OCI-LY7 (cell line): ENCODE measurements around the gene DMXL2. TPM values are rescaled to one million over a fixed set of nuclear protein-coding genes. Genes with fewer than 3 reads are reported as not detected.
"Not testable (repeated sequence)": the region's sequence is repeated elsewhere in the genome, so short reads cannot be mapped to it uniquely, and the experiment has no call there.

ENCODE experiments used
- BruUV-seq: library from RNA; stranded (reverse); fragments of 400-500 nt; replicated peaks from 2 replicates; lab custom pipeline; 2021; lab: Mats Ljungman, UMichigan
- CTCF ChIA-PET: fragments of 300-600 bp; sonication (Branson Sonifier 250); formaldehyde crosslinking; loops from one replicate; lab custom pipeline; 2022; ENCODE audit warnings: antibody characterized with exemption; ENCODE audit not compliant: unreplicated experiment; lab: Charles Lee
- POLR2A ChIA-PET: fragments of 300-600 bp; sonication (Branson Sonifier 250); formaldehyde crosslinking; loops from one replicate; lab custom pipeline; 2022; ENCODE audit warnings: antibody characterized with exemption; lab: Charles Lee
- DNase-seq: peaks from one replicate; pipeline ENCODE4 v3.0.0-alpha.2; 2015; ENCODE audit warnings: low spot score
- H2AFZ ChIP-seq: fragments of 200-600 bp; sonication (generic), shearing (Covaris generic); 2 replicates; pipeline ENCODE4 v1.6.1; 2014; ENCODE audit warnings: mild to moderate bottlenecking, antibody characterized with exemption, low read length, moderate library complexity
- H3K27ac ChIP-seq: fragments of 200-600 bp; sonication (generic); 2 replicates; pipeline ENCODE4 v1.5.1; 2014; ENCODE audit warnings: mixed run types, low read depth, mild to moderate bottlenecking, moderate library complexity, low read length, inconsistent platforms; ENCODE audit not compliant: poor library complexity, severe bottlenecking
- H3K36me3 ChIP-seq: fragments of 200-600 bp; sonication (generic); 2 replicates; pipeline ENCODE4 v1.6.1; 2014; ENCODE audit warnings: mild to moderate bottlenecking, antibody characterized with exemption, low read length, moderate library complexity, mixed read lengths; ENCODE audit not compliant: insufficient read depth
- H3K4me1 ChIP-seq: fragments of 200-600 bp; sonication (generic); 2 replicates; pipeline ENCODE4 v1.5.1; 2014; ENCODE audit warnings: mild to moderate bottlenecking, low read length; ENCODE audit not compliant: insufficient read depth, poor library complexity, severe bottlenecking
- H3K4me2 ChIP-seq: fragments of 200-600 bp; sonication (generic); 2 replicates; pipeline ENCODE4 v1.6.1; 2014; ENCODE audit warnings: mild to moderate bottlenecking, low read length
- H3K4me3 ChIP-seq: fragments of 200-600 bp; sonication (generic); 2 replicates; pipeline ENCODE4 v1.5.1; 2014; ENCODE audit warnings: mild to moderate bottlenecking, low read depth, low read length; ENCODE audit not compliant: poor library complexity, severe bottlenecking
- H3K79me2 ChIP-seq: fragments of 200-600 bp; sonication (generic); 2 replicates; pipeline ENCODE4 v1.6.1; 2016; ENCODE audit warnings: low read depth, mild to moderate bottlenecking, low read length, moderate library complexity, mixed read lengths; ENCODE audit not compliant: insufficient read depth
- H3K9me2 ChIP-seq: fragments of 200-600 bp; sonication (generic); 2 replicates; pipeline ENCODE4 v1.6.1; 2016; ENCODE audit warnings: mild to moderate bottlenecking, low read length, mixed read lengths; ENCODE audit not compliant: insufficient read depth
- H3K9me3 ChIP-seq: fragments of 200-600 bp; sonication (generic); 2 replicates; pipeline ENCODE4 v1.6.1; 2014; ENCODE audit warnings: mild to moderate bottlenecking, mixed run types, low read length, mixed read lengths
- H4K20me1 ChIP-seq: fragments of 200-600 bp; sonication (generic); 2 replicates; pipeline ENCODE4 v1.6.1; 2014; ENCODE audit warnings: mild to moderate bottlenecking, antibody characterized with exemption, low read length, moderate library complexity, mixed read lengths; ENCODE audit not compliant: insufficient read depth
- EZH2phosphoT487 ChIP-seq: fragments of 200-600 bp; sonication (generic); IDR thresholded peaks from 2 replicates; pipeline ENCODE4 v1.6.1; 2018; ENCODE audit warnings: low read depth, borderline replicate concordance, mild to moderate bottlenecking, mixed run types, antibody characterized with exemption, low read length, moderate library complexity, mixed read lengths
- intact Hi-C: fragments of 100-400 bp; cut with micrococcal nuclease; formaldehyde crosslinking; loops from one replicate; pipeline ENCODE4 v1.10.0; 2022; ENCODE audit not compliant: unreplicated experiment
- total RNA-seq, 2 experiments: library from RNA; depleted of rRNA in 1 of 2; stranded (reverse); fragments of >200 nt in 1 of 2; shearing (Covaris generic) in 1 of 2; gene quantifications; 2 replicates each; pipeline ENCODE4 v1.2.3, GENCODE V29; 2014 to 2022
- TF ChIP-seq, protein P1 (sequence below): fragments of 200-600 bp; sonication (generic); conservative IDR thresholded peaks from 2 replicates; pipeline ENCODE4 v1.5.1; 2014; ENCODE audit warnings: mild to moderate bottlenecking, antibody characterized with exemption, low read length, moderate library complexity, mixed read lengths

The DMXL2 gene
- total RNA-seq, 2 experiments from 2014 or later, result 0.32 to 0.47 TPM

DNA sequence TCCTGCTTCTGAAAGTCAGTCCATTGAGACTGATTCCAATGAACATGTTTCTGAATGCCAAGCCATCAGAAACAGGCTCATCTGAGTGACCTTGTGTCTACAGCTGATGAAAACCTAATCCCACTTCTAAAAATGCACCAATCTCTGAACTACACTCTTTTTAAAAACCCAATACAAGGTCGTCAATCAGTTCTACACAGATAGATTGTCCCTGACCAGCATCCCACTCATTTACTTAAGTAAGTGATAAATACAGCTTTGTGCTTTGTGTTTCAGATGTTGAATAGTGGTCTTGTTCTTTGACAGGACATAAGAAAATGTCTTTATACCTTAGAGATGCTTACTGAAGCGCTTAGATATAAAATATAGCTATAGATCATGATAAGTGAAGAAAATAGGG, 38.5 kb upstream of the DMXL2 start:
- Histone ChIP-seq H4K20me1 (no peaks in the 10 kb centered on the region), H3K9me3 (no peaks in the 10 kb centered on the region), H3K9me2 (no peaks in the 10 kb centered on the region), H2AFZ (no peak overlapping the region), H3K4me3 (no peak overlapping the region), H3K36me3 (no peaks in the 10 kb centered on the region), H3K4me1 (no peaks in the 10 kb centered on the region), H3K79me2 (no peaks in the 10 kb centered on the region), H3K27ac (no peak overlapping the region), H3K4me2 (no peak overlapping the region)
- intact Hi-C loops, result no loop called here
- TF ChIP-seq, protein P1, sequence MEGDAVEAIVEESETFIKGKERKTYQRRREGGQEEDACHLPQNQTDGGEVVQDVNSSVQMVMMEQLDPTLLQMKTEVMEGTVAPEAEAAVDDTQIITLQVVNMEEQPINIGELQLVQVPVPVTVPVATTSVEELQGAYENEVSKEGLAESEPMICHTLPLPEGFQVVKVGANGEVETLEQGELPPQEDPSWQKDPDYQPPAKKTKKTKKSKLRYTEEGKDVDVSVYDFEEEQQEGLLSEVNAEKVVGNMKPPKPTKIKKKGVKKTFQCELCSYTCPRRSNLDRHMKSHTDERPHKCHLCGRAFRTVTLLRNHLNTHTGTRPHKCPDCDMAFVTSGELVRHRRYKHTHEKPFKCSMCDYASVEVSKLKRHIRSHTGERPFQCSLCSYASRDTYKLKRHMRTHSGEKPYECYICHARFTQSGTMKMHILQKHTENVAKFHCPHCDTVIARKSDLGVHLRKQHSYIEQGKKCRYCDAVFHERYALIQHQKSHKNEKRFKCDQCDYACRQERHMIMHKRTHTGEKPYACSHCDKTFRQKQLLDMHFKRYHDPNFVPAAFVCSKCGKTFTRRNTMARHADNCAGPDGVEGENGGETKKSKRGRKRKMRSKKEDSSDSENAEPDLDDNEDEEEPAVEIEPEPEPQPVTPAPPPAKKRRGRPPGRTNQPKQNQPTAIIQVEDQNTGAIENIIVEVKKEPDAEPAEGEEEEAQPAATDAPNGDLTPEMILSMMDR, result no peak
- TF ChIP-seq EZH2phosphoT487, result no peak
- no peak for DNase-seq
- POLR2A ChIA-PET, result no interaction called here
- CTCF ChIA-PET, result no interaction called here
- no TSS peak for BruUV-seq

DNA sequence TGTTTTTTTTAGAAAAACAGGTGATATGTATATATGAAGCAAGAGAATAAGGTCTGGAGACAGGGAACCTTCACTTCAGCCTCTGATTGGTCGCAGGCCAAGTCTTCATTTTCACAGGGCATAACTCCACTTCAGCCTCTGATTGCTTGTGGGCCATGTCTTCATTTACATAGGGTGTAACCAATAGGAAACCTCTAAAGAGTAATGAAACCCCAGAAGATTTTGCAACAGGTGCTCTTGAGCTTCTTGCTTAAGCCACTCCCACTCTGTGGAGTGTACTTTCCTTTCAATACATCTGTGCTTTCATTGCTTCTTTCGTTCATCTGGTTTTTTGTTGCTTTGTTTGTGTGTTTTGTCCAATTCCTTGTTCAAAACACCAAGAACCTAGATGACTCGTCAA, 36.1 kb upstream of the DMXL2 start:
- ChIA-PET CTCF (no interaction called here), POLR2A (interaction anchor here (0.9 kb wide), 2 partner anchors 9 to 143 kb away, joined by 3 read pairs; no protein-coding TSS in a partner anchor)
- H3K79me2 ChIP-seq, result no peaks in the 10 kb centered on the region
- H3K4me1 ChIP-seq, result no peaks in the 10 kb centered on the region
- no peak overlapping the region for H3K4me3 ChIP-seq
- H3K9me2 ChIP-seq, result no peaks in the 10 kb centered on the region
- no peaks in the 10 kb centered on the region for H3K9me3 ChIP-seq
- intact Hi-C loops, result loop anchor here (10.0 kb wide), 2 partner anchors 76 to 246 kb away; partner anchors contain the start of gene LYSMD2
- H3K36me3 ChIP-seq, result no peaks in the 10 kb centered on the region
- no peak overlapping the region for H3K4me2 ChIP-seq
- H2AFZ ChIP-seq, result no peak overlapping the region
- H3K27ac ChIP-seq, result no peak overlapping the region
- DNase-seq, result no peak
- BruUV-seq, result no TSS peak
- H4K20me1 ChIP-seq, result no peaks in the 10 kb centered on the region
- TF ChIP-seq, protein P1, result no peak
- TF ChIP-seq EZH2phosphoT487, result no peak

DNA sequence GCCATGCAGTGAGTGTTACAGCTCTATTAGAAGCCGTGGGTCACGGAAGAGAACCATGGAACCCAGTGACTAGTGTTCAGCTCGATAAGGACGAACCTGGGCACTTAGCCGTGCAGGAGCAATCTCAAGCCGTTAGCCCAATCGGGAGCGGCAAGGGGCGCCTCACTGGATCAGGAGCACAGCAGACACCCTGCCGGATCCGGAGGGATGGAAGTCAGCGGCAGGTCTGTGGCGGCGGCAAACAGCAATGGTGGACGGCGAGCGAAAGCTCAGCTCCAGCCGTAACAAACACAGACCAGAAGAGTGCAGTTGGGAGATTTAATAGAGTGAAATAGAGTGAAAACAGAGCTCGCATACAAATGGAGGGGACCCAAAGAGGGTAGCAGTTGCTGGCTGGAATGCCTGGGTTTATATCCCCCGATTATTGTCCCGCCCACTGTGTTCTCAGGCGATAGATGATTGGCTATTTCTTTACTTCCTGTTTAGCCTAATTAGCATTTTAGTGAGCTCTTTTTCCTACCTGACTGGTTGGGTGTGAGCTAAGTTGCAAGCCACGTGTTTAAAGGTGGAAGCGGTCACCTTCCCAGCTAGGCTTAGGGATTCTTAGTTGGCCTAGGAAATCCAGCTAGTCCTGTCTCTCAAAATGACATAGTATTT, 33.0 kb upstream of the DMXL2 start:
- POLR2A ChIA-PET, DNase-seq, H3K4me1 ChIP-seq, BruUV-seq, H2AFZ ChIP-seq, H3K4me2 ChIP-seq, H3K79me2 ChIP-seq, H3K4me3 ChIP-seq, H3K9me2 ChIP-seq, H3K9me3 ChIP-seq, H4K20me1 ChIP-seq, CTCF ChIA-PET, H3K27ac ChIP-seq, H3K36me3 ChIP-seq: not testable (repeated sequence)
- intact Hi-C loops, result loop anchor here (2.0 to 10.0 kb wide), 3 partner anchors 19 to 249 kb away; partner anchors contain the start of gene LYSMD2
